Stimulated activated CD8-positive, alpha-beta memory T cell treated with anti-CD3 and anti-CD28 coated beads, Interleukin-12 subunit alpha, Interleukin-12 subunit beta, amount 100 ng/mL, for 24 hours (primary cell): ENCODE results near the gene RFX8.
"Not testable (repeated sequence)": the region's sequence is repeated elsewhere in the genome, so short reads cannot be mapped to it uniquely, and the experiment has no call there.

ENCODE experiments used
- DNase-seq: peaks from one replicate; pipeline ENCODE4 v3.0.0-alpha.2; 2020; ENCODE audit errors: extremely low read depth

RFX8 gene

DNA sequence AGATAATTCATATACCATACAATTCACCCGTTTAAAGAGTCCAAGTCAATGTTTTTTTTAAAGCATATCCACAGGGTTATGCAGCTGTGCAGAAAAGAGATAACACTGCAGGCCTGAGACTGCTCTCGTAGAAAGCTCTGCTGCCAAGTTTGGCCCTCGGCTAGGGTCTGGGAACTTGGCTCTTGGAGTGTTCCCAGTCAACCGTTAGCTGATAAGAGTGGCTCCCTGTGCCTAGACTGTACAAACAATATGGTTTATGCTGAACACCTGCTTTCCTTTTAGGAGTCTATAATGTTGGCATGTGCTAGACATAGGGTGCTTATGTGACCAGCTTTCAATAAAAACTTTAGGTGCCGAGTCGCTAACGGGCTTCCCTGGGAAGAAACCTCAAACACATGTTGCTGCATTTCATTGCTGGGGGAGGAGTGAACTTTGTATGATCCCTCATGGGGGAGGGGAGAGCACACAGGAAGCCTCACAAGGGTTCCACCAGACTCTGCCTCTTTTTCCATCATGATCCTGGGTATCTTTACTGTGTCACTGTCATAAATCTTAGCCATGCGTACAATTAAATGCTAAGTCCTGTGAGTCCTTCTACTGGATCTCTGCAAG is 34.7 kb downstream of the RFX8 start:
- DNase-seq: no peak

DNA sequence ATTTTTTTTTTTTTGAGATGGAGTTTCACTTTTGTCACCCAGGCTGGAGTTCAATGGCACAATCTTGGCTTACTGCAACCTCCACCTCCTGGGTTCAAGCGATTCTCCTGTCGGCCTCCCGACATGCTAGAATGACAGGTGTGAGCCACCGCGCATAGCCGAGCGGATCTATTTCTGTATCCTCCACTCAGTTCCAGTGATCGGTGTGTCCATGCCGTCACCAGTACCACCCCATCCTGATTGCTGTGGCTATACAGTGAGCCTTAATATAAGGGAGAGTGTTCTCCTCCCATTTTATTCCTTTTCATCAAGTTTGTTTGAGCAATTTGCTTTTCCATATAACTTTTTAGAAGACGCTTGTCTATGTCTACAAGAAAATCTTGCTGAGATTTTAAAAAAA is 35.2 kb downstream of the RFX8 start:
- no peak for DNase-seq

DNA sequence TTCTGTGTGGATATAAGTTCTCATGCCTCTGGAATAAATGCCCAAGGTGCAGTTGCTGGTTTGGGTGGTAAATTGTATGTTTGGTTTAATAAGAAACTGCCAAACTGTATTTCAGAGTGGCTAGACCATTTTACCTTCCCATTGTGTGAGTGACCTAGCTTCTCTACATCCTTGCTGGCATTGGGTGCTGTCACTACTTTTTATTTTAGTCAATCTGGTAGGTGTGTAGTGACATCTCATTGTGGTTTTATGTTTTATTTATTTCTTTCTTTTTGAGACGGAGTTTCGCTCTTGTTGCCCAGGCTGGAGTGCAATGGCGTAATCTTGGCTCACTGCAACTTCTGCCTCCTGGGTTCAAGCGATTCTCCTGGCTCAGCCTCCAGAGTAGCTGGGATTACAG is 36.4 kb downstream of the RFX8 start:
- DNase-seq: not testable (repeated sequence)

DNA sequence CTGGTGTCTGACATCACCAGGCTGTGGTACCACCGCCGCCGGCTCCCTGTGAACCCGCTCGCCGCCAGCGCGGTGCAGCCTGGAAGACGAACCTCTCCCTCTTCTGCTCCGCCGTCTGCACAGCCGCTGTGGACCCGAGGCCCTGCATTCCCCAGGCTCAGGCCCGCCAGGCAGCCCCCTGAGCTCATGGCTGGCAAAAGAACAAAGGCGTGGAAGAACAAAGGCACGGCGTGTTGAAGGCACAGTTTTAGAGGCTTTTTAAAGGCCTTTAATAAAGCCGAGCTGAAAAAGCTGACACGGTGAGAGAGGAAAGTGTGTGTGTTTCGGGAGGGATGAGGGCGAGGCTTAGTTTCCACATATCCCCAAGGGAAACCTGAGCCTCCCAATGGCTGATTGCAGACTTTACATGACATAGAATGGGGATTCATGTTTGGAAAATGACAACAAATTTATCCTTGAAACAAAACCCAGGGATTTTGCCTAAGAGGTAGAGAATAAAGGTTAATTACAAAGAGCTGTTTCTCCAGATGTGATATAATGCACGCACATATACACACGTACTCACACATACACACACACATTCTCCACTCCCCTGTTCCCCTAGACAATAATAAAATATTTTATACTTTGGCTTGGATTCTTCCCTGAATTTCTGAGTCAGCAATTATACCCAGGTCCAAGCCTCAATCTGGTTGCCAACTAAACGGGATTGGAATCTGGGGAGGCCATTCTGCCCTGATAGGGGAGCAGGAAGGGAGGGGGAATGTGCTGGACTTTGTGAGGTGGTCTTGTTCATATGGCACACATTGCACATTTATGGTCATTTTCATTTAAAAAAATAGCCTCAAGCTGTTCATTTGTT is 39.7 kb downstream of the RFX8 start:
- no peak for DNase-seq

DNA sequence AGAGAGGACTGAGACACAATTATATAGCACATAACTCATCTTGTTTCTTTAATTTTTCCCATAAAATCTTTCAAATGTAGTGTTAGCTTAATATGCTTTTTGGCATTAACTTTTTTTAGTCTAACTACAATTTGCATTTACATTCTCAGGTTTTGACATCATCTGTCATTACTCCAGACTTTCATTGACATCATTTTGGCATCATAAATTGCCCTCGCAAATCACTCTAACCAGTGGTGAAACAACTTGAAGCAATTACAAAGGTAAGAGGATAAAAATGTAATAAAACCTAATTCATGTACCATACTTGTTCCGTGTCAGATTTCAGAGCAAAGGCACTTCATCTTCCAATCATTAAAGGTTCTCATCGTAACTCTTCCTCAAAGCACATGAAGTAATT is 41.4 kb downstream of the RFX8 start:
- DNase-seq: no peak

DNA sequence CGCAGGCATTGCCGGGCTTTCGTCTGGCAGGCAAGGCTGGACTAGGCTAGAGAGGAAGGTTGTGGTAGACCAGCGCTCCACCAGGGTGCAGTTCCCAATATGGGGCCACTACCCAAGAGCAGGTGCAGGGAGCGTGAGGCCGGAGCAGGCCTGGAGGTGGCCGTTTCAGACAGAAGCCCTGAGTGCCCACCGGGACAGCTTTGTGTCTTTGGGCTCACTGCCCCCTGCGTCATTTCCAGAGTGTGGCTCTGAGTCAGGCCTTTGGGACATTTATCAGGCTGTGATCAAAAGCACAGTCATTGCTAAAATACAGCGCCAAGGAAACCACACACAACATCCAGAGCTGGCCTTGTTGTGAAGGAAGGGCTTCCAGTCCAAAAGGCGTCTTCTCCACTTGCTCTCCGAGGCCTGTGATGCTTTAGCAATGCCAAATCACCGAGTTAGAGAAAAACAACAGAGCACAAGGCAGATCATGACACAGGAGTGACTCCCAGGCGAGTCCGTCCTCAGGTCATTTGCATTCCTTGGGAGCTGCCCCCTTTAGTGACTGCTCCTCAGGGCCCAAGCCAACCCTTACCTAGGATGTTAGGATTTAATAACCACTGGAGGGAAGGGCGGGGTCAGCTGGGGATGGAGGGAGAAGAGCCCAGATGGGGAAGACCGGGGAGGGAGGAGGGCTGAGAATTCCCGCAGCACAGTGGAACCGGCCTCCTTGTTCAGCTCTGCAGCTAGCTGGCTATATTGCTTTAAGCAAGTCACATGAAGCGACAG is 42.3 kb downstream of the RFX8 start:
- DNase-seq: no peak

DNA sequence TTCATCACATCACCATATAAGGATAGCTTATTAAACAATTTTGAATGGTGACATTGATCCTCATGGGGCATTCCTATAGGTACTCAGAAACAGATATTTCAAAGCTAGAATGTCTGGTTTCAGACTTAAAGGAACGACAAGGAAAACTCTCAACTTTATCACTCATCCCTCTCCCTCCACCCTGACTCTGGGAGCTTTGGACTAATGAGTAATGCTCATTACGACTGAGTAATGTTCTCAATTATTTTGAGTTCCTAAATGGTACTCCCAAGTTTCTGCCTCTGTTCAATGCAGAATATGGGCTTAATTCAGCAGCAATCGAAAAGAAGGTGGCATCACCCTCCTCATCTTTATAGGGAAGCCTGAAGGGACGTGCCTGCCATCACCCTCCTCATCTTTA is 43.4 kb downstream of the RFX8 start:
- DNase-seq: no peak

DNA sequence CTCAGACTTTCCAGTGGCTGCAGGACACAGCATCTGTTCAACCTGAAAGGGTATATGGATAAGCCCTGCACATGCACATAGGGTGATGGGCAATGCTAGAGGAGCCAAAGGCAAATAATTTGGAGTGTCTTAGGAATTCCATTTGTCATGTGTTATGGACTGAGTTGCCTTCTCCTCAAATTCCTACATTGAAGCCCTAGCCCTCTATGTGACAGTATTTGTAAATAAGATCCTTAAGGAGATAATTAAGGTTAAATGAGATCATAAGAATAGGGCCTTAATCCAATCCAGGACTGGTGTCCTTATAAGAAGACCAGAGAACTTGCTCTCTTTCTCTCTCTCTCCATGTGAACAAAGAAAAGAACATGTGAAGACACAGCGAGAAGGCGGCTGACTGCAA is 44.8 kb downstream of the RFX8 start:
- DNase-seq: no peak

DNA sequence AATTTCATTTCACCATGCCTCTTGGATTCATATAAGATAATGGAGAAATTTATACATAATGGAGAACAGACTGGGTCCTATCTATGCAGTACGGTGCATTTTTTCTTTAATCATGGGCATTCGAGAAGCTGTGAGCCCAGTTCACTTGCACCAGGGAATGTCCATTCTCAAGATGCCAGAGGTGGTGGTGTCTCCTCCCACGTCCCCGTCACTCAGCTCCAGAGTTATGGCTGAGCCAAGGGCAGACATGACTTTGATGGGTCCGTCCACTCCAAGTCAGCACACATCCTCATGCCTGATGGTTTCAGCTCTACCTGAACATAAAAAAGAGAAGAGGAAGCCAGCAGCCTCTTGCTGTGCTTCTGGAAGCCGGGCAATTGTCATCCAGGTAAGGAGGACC is 45.5 kb downstream of the RFX8 start:
- DNase-seq: no peak

DNA sequence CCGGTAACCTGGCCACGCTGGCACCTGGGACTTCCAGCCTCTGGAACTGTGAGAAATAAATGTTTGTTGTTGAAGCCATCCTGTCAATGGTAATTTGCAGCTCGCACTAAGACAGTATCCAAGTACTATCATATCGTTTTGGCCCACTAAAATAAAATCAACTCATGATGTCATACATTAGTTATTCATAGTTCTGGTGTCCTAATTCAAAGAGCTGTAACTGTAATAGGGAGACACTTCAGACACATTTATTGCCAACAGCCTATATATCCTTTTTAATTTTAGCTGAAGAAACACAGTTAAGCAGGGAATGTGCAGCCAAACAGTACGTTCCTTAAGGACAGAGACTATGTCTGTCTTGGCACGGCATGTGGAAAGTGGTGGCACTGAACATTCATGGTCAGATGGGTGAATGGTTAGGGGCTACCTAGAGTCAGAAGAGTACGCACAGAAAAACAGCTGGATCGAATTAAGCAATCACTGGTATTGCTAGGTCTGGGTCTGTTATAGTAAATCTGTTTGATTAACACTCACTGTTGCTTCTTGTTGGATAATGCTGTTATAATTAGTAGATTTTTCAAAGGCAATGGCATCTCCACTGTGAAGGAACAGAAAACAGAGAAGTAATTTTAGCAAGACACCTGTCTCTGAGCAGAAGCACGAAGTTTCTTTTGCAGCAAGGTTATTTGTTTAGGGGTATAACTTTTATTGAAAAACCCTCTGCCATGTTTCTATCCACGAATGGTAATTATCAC is 46.3 kb downstream of the RFX8 start:
- DNase-seq: no peak

DNA sequence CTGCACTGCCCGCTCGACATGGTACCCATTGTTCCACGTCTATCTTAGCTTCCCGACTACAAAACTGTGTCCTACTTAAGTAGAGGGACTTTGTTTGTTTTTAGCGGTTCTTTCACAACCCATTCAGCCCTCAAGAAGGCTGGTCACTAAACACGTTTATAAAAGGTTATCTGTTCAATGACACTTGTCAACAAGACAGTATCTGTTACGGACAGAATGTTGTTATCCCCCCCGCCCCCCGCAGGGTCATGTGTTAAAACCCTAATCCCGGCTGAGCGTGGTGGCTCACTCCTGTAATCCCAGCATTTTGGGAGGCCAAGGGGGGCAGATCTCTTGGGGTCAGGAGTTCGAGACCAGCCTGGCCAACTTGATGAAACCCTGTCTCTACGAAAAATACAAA is 47.2 kb downstream of the RFX8 start:
- no peak for DNase-seq

DNA sequence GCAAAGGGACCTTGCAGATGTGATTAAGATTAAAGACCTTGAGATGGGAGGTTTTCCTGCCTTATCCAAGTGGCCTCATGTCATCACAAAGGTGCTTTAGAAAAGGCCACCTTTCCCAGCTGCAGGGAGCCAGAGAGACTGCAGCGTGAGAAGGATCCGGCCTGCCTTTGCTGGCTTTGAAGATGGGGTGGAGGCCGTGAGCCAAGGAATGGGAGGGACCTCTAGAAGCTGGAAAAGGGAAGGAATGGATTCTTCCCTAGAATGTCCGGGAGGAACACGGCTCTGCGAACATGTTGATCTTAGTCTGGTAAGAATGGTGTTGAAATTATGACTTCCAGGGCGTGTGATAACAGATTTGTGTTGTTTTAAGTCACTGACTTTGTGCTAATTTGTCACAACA is 47.7 kb downstream of the RFX8 start:
- no peak for DNase-seq

DNA sequence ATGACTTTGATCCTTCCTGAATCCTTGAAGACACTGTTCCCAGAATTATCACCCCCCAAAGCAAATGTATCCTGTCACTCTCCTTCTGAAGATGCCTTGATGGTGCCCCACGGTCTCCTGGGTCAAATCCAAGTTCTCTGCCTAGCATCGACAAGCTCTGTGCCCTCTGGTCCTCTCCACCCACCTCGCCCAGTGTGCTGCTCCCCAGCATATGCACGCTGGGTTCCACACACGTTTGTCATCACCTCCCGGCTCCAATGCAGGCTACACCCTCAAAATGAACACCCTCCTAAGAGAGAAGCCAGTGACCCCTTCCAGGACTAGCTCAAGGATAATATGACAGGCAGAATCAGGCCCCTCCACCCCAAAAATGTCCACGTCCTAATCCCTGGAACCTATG is 48.1 kb downstream of the RFX8 start:
- no peak for DNase-seq

DNA sequence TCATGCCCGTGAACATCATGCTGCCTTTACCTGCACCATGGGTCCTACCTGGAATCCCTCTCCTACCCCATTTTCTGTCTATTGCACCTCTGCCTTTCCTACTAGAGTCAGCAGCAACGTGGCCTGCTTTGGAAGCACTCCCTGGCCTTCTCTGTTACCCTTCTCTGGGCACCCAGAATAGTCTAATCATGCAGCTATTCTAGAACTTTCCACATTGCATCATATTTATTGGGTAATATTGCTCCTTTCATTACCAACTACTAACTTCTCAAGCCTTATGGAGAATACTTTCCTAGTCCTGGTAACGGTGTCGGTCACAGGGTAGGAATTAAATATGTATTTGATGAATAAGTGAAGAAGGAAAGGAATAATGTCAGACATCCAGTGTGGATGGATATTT is 54.3 kb downstream of the RFX8 start:
- DNase-seq: no peak

DNA sequence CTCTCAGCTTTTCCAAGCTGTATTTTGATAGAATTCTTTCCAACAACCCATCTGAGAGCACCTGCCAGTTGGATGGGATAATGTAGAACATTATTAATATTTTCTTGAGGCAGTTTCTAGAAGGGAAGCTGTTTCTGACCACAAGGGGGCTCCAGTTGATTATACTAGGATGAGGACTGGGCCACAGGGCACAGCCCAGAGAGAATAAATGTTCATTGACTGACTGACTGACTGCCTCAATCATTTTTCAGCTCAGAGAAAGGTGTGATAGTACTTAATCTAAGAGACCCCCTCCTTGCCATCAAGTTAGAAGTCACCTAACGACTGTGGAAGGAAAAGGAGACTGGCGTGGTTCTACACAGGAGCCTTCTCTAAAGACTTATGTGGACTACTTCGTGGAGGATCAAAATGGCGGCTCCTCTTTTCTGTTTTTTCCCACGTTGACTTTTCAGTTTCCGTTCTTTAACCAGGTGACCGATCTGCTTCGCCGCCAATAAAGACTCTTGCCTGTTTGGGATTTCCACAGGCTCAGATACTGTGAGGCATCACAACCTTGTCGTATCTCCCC is 55.7 kb downstream of the RFX8 start:
- peak; percentile 22 for DNase-seq

DNA sequence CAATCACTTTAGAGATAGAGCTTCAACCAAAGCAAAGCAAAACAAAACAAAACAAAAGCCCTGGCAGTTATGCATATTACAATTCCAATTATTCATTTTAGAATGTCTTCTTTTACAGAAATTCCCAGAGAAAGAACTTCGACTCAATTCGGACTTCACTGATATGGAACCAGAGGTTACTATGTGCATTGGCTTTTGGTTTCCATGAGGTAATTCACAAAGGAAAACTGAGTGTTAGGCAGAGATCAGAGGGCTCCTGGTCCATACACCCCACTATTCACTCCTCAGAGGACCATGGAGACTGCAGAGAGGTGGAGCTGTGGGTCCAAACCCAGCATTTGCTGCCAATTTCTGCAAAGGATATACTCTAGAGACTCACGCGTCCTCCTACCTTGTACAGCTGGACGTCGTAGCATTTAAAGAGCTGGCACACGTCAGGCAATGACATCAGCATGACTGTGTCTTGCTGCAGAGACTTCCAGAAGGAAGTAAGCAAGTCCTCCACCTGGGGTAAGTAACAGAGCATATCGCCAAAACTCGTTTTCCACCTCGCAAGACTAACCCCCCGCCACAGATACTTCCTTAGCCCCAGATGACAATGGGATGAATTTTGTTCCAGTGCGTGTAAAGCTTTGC is 56.3 kb downstream of the RFX8 start:
- no peak for DNase-seq

DNA sequence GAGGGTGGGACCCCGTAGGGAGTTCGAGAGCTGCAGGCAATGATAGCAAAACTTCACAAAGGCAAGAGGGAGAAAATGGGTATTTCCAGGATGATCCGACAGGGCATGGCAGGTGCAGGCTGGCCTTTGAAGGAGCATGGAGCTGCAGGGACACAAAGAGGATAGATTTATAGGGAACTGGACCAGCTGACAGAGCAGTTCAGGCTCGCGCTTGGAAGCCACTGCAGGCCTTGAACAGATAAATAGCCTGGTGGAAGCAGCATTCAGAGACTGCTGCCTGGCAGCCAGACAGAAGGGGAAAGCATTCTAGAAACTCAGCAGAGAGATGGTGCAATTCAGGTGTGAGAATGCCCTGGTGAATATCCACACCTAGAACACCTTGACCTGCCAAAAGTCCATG is 58.3 kb downstream of the RFX8 start:
- no peak for DNase-seq

DNA sequence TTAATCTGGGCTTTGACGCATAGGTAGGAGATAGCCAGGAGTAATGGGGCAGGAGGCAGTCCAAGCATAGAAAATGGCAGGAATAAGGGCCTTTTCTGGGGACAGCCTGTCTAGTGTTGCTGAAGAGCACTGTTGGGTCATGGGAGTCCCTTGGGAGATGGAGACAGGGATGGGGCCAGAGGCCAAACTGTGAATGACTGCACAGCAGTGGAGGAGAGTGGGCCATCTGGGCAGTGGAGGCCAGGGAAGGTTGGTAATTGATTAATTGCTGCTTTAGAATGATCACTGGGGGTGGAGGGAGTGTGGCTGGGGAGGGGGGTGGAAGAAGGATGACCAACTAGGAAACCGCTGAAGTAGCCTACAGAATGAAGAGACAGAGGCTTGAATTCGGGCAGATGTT is 59.0 kb downstream of the RFX8 start:
- no peak for DNase-seq

DNA sequence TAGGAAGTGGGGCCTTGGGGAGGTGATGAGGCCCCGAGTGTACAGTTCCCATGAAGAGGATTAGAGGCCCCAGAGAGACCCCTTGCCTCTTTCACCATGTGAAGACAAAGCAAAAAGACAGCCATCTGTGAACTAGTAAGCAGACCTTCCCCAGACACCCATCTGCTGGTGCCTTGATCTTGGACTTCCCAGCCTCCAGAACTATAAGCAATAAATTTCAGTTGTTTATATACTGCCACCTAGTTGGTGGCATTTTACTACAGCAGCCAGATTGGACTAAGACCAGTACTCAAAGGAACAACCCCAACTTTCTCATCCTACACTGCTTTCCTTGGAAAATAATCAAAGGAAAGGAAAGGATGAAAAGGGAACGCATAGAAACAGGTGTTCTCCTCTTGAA is 59.7 kb downstream of the RFX8 start:
- DNase-seq: no peak

DNA sequence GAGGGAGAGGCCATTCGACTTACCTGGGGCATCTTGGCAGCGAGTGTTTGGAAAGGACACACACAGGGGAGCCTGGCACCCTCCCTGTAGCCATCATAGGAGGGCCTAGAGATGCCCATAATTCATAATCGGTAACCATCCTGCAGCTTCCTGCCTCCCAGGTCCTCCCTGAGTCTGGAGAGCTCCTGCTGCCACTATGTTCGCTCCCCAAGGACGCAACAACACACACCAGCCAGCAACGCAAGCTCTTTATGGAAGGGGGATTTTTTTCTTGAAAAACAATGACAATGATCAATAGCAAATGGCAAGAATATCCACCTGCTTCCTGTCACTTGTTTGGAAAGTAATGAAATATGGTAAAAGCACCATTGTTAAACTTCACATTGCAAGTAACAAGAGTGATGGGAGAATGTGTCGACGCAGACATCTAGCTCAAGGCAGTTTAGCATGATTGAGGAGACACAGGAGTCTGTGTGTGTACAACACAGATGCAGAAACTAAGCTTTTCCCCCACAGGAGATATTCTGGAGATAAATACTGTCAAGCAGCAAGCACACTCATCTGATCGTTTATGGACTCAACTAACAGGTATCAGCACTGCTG is 62.7 kb downstream of the RFX8 start:
- no peak for DNase-seq

DNA sequence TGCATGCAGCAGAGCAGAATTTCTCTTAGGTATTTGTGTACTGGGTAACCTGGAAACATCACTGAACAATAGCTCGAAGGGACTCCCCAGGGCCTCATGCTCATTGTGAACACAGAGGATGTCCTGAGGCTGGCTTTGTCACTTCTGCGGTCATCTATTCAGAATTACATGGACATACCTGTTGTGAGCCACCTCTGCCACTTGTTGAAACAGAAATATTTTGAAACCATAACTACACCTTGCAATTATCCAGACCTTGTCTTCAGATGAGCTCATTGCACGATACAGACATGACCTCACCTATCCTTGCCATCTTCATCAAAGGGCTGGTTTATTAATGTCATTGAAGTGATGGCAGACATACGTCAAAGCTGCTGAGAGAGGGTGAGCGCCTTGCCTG is 64.2 kb downstream of the RFX8 start:
- DNase-seq: no peak
